Activated CD4-positive, alpha-beta T cell treated with anti-CD3 and anti-CD28 coated beads for 1 hour (primary cell): Measurements from ENCODE around the gene BCL2.

Source experiments
- DNase-seq: peaks from one replicate; pipeline ENCODE4 v3.0.0-alpha.2; 2020

BCL2 gene

DNA sequence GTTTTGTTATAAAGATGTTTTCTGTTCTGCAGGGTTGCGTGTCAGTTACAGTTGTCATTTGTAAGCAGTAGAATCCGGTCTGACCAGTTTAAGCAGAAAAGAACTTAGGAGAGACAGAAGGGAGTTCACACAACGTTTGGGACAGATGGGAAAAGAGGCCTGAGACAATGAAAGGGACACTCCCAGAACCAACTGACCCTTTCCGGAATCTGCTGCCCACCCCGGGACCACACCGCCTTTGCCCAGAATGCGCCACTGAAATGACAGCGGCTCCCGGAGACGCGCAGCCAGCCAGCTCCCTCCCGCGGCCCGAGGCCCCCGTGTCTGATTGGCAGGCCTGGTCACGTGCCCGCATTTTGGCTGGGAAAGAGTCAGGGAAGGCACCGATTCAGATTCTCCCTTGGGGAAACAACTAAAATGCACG is 244.6 kb downstream of the BCL2 start:
- DNase-seq: peak; percentile 36

- no peak for DNase-seq
Observed at GRCh38 chr18:63073481-63073880, 246.1 kb downstream of the BCL2 start.
